HepG2 (cell line): ENCODE data around the gene C11orf91. TPM values are rescaled to one million over a fixed set of nuclear protein-coding genes. Genes with fewer than 3 reads are reported as not detected.

Experiments used
- GFI1 ChIP-seq: sonication (generic); formaldehyde crosslinking; IDR thresholded peaks from 2 replicates; pipeline ENCODE4 v1.5.0; 2020; ENCODE audit warnings: missing genetic modification reagents, mild to moderate bottlenecking, borderline replicate concordance
- NR2C2 ChIP-seq: sonication (generic); formaldehyde crosslinking; IDR thresholded peaks from 2 replicates; pipeline ENCODE4 v1.4.0; 2020; ENCODE audit warnings: missing genetic modification reagents, mild to moderate bottlenecking, moderate library complexity, borderline replicate concordance
- RFXAP ChIP-seq: sonication (generic); formaldehyde crosslinking; IDR thresholded peaks from 2 replicates; pipeline ENCODE4 v1.4.0; 2020; ENCODE audit warnings: missing genetic modification reagents, borderline replicate concordance
- ZNF234 ChIP-seq: sonication (generic); formaldehyde crosslinking; conservative IDR thresholded peaks from 2 replicates; pipeline ENCODE4 v1.5.1; 2020; ENCODE audit warnings: mild to moderate bottlenecking, missing genetic modification reagents
- ZNF317 ChIP-seq: sonication (generic); formaldehyde crosslinking; IDR thresholded peaks from 2 replicates; pipeline ENCODE4 v1.5.0; 2020; ENCODE audit warnings: mild to moderate bottlenecking, missing genetic modification reagents
- polyA plus RNA-seq, 8 experiments: library from polyadenylated mRNA; depleted of rRNA in 3 of 8; stranded (reverse) in 7 of 8; unstranded in 1 of 8; fragments of >200 nt; fragmentation: Illumina TruSeq in 4 of 8; extraction: Trizol in 4 of 8; gene quantifications; 2 replicates each; pipeline versions ENCODE4 v1.2.1 to v1.2.3, GENCODE V29; 2011 to 2016; ENCODE audit warnings: low read depth in 4 of 8, missing spikeins in 1 of 8, mixed read lengths in 1 of 8; ENCODE audit not compliant: insufficient read depth in 1 of 8
- total RNA-seq, 5 experiments: library from RNA; depleted of rRNA; stranded (reverse); fragments of >200 nt; fragmentation: Illumina TruSeq; extraction: Trizol; gene quantifications; 2 replicates each; pipeline ENCODE4 v1.2.3, GENCODE V29; 2016; ENCODE audit warnings: low read depth in 1 of 5
- TF ChIP-seq, protein P1 (sequence below): sonication (generic); formaldehyde crosslinking; IDR thresholded peaks from 2 replicates; pipeline ENCODE4 v1.4.0; 2020; ENCODE audit warnings: mild to moderate bottlenecking, missing genetic modification reagents
- TF ChIP-seq, protein P2 (sequence below): sonication (generic); formaldehyde crosslinking; IDR thresholded peaks from 2 replicates; pipeline ENCODE4 v1.4.0; 2020; ENCODE audit warnings: missing genetic modification reagents, mild to moderate bottlenecking, borderline replicate concordance
- TF ChIP-seq, protein P3 (sequence below): sonication (generic); formaldehyde crosslinking; IDR thresholded peaks from 2 replicates; pipeline ENCODE4 v1.4.0; 2020; ENCODE audit warnings: missing genetic modification reagents
- TF ChIP-seq, protein P4 (sequence below): IDR thresholded peaks from 2 replicates; pipeline ENCODE4 v1.6.1; 2016; ENCODE audit warnings: low read depth, borderline replicate concordance
- TF ChIP-seq, protein P5 (sequence below): IDR thresholded peaks from 2 replicates; pipeline ENCODE4 v1.4.0; 2020; ENCODE audit warnings: mild to moderate bottlenecking, missing genetic modification reagents

C11orf91 gene
- total and polyA plus RNA-seq, 2 of the 13 experiments (the other 11 are each of a cell fraction or from before 2014, with no cell fraction given), result 0.35 TPM; not detected in 1

DNA sequence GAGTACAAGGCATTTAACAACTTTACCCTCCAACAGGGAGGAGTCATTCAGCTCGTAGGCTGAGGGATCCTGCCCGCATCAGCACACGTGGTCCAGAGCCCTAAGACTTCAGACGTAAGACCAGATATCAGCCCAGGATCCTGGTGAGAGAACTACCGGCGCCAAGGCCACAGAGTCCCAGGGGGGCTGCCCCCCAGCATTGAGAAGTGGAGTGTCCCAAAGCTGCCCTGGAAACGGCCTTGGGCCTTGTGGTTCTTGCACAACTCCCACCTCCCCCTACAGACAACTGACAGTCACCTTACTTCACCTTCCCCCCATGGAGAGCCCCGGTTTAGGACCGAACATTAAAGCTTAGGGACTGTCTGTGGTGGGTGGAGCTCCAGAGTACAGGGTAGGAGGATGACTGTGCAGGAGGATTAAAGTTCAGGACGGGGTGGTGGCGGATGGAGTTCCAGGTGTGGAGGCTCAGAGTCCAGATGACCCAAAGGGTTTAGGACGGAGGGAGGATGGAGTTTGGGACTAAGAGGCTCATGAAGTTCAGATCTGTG is 1.0 kb downstream of the C11orf91 start (continued):
- TF ChIP-seq, protein P1, sequence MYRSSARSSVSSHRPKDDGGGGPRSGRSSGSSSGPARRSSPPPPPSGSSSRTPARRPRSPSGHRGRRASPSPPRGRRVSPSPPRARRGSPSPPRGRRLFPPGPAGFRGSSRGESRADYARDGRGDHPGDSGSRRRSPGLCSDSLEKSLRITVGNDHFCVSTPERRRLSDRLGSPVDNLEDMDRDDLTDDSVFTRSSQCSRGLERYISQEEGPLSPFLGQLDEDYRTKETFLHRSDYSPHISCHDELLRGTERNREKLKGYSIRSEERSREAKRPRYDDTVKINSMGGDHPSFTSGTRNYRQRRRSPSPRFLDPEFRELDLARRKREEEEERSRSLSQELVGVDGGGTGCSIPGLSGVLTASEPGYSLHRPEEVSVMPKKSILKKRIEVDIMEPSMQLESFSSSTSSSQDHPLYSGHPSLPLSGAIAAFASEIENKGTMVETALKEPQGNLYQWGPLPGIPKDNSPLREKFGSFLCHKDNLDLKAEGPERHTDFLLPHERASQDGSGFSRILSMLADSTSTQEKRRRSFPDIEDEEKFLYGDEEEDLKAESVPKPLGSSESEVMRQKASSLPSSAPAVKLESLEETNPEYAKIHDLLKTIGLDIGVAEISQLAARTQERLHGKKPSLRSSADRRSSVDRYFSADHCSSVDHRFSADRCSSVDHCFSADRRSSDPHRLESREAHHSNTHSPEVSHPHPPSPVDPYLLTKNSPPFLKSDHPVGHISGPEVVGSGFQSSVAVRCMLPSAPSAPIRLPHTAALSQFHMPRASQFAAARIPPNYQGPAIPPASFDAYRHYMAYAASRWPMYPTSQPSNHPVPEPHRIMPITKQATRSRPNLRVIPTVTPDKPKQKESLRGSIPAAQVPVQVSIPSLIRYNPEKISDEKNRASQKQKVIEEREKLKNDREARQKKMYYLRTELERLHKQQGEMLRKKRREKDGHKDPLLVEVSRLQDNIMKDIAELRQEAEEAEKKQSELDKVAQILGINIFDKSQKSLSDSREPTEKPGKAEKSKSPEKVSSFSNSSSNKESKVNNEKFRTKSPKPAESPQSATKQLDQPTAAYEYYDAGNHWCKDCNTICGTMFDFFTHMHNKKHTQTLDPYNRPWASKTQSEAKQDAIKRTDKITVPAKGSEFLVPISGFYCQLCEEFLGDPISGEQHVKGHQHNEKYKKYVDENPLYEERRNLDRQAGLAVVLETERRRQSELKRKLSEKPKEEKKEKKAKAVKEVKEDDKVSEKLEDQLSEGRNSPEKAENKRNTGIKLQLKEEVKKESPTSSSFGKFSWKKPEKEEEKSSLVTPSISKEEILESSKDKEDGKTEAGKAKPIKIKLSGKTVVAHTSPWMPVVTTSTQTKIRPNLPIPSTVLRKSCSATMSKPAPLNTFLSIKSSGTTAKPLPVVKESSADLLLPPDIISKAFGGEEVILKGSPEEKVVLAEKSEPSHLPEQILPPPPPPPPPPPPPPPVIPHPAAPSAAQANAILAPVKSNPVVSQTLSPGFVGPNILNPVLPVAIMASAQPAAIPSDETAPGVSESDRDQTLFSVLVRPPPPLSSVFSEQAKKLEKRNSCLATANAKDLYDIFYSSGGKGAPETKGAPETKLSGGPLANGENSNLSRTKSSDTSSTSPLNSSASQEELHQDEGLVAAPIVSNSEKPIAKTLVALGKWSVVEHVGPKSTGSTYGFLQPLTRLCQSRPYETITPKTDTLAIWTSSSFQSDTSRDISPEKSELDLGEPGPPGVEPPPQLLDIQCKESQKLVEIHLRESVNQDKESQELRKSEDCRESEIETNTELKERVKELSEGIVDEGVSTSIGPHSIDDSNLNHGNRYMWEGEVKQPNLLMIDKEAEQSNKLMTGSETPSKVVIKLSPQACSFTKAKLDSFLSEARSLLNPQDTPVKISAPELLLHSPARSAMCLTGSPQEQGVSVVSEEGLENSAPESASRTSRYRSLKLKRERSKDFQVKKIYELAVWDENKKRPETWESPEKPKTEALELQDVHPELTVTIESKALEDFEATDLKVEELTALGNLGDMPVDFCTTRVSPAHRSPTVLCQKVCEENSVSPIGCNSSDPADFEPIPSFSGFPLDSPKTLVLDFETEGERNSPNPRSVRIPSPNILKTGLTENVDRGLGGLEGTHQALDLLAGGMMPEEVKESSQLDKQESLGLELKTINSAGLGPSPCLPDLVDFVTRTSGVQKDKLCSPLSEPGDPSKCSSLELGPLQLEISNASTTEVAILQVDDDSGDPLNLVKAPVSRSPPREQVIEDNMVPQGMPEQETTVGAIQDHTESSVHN (CRISPR knock-in tag), result no peak
- TF ChIP-seq, protein P2, sequence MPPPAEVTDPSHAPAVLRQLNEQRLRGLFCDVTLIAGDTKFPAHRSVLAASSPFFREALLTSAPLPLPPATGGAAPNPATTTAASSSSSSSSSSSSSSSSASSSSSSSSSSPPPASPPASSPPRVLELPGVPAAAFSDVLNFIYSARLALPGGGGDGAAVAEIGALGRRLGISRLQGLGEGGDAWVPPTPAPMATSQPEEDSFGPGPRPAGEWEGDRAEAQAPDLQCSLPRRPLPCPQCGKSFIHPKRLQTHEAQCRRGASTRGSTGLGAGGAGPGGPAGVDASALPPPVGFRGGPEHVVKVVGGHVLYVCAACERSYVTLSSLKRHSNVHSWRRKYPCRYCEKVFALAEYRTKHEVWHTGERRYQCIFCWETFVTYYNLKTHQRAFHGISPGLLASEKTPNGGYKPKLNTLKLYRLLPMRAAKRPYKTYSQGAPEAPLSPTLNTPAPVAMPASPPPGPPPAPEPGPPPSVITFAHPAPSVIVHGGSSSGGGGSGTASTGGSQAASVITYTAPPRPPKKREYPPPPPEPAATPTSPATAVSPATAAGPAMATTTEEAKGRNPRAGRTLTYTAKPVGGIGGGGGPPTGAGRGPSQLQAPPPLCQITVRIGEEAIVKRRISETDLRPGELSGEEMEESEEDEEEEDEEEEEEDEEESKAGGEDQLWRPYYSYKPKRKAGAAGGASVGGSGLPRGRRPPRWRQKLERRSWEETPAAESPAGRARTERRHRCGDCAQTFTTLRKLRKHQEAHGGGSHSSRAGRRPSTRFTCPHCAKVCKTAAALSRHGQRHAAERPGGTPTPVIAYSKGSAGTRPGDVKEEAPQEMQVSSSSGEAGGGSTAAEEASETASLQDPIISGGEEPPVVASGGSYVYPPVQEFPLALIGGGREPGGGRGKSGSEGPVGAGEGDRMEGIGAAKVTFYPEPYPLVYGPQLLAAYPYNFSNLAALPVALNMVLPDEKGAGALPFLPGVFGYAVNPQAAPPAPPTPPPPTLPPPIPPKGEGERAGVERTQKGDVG (CRISPR knock-in tag), result peak; percentile 63; the same call in 1 of the 2 replicates
- TF ChIP-seq NR2C2 (peak; percentile 51; the same call in 1 of the 2 replicates), ZNF317 (CRISPR knock-in tag) (peak; percentile 66; the same call in 1 of the 2 replicates), RFXAP (peak; percentile 88), ZNF234 (CRISPR knock-in tag) (no peak), GFI1 (CRISPR knock-in tag) (peak; percentile 53; the same call in 1 of the 2 replicates)
- TF ChIP-seq, protein P3, sequence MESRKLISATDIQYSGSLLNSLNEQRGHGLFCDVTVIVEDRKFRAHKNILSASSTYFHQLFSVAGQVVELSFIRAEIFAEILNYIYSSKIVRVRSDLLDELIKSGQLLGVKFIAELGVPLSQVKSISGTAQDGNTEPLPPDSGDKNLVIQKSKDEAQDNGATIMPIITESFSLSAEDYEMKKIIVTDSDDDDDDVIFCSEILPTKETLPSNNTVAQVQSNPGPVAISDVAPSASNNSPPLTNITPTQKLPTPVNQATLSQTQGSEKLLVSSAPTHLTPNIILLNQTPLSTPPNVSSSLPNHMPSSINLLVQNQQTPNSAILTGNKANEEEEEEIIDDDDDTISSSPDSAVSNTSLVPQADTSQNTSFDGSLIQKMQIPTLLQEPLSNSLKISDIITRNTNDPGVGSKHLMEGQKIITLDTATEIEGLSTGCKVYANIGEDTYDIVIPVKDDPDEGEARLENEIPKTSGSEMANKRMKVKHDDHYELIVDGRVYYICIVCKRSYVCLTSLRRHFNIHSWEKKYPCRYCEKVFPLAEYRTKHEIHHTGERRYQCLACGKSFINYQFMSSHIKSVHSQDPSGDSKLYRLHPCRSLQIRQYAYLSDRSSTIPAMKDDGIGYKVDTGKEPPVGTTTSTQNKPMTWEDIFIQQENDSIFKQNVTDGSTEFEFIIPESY (CRISPR knock-in tag), result no peak
- TF ChIP-seq, protein P4, sequence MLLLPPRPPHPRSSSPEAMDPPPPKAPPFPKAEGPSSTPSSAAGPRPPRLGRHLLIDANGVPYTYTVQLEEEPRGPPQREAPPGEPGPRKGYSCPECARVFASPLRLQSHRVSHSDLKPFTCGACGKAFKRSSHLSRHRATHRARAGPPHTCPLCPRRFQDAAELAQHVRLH (CRISPR knock-in tag), result no peak; the same call in 1 of the 2 replicates
- TF ChIP-seq, protein P5, sequence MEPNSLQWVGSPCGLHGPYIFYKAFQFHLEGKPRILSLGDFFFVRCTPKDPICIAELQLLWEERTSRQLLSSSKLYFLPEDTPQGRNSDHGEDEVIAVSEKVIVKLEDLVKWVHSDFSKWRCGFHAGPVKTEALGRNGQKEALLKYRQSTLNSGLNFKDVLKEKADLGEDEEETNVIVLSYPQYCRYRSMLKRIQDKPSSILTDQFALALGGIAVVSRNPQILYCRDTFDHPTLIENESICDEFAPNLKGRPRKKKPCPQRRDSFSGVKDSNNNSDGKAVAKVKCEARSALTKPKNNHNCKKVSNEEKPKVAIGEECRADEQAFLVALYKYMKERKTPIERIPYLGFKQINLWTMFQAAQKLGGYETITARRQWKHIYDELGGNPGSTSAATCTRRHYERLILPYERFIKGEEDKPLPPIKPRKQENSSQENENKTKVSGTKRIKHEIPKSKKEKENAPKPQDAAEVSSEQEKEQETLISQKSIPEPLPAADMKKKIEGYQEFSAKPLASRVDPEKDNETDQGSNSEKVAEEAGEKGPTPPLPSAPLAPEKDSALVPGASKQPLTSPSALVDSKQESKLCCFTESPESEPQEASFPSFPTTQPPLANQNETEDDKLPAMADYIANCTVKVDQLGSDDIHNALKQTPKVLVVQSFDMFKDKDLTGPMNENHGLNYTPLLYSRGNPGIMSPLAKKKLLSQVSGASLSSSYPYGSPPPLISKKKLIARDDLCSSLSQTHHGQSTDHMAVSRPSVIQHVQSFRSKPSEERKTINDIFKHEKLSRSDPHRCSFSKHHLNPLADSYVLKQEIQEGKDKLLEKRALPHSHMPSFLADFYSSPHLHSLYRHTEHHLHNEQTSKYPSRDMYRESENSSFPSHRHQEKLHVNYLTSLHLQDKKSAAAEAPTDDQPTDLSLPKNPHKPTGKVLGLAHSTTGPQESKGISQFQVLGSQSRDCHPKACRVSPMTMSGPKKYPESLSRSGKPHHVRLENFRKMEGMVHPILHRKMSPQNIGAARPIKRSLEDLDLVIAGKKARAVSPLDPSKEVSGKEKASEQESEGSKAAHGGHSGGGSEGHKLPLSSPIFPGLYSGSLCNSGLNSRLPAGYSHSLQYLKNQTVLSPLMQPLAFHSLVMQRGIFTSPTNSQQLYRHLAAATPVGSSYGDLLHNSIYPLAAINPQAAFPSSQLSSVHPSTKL (CRISPR knock-in tag), result peak; percentile 82; the same call in 1 of the 2 replicates
